Upper lobe of left lung (tissue), 6 donors: ENCODE data around the gene AGPAT4. TPM values are rescaled to one million over a fixed set of nuclear protein-coding genes. Genes with fewer than 3 reads are reported as not detected.

Experiments
- ATAC-seq, 2 donors: fragments of 200-7000 bp; cut with Tn5 transposase; one replicate each; pipeline ENCODE4 v1.9.1; 2022; ENCODE audit warnings: mild to moderate bottlenecking in 2 of 2, moderate library complexity in 2 of 2; ENCODE audit not compliant: low FRiP score in 2 of 2
- DNase-seq, 2 donors: peaks; one replicate each; pipeline ENCODE4 v3.0.0-alpha.2; 2019 to 2020
- H3K27ac ChIP-seq, 4 donors: fragments of 200-600 bp; sonication (generic); one replicate each; pipeline ENCODE4 v1.5.1; 2016 to 2019
- H3K27me3 ChIP-seq, 4 donors: fragments of 200-600 bp; sonication (generic); one replicate each; pipeline ENCODE4 v1.5.1; 2017 to 2019
- H3K36me3 ChIP-seq, 4 donors: fragments of 200-600 bp; sonication (generic); one replicate each; pipeline ENCODE4 v1.5.1; 2016 to 2019
- H3K4me1 ChIP-seq, 4 donors: fragments of 200-600 bp; sonication (generic); one replicate each; pipeline ENCODE4 v1.5.1; 2018 to 2019
- H3K4me3 ChIP-seq, 4 donors: fragments of 200-600 bp; sonication (generic); one replicate each; pipeline ENCODE4 v1.5.1; 2017 to 2019; ENCODE audit warnings: mild to moderate bottlenecking in 2 of 4, moderate library complexity in 1 of 4
- H3K9me3 ChIP-seq, 4 donors: fragments of 200-600 bp; sonication (generic); one replicate each; pipeline ENCODE4 v1.5.1; 2018 to 2019
- CTCF ChIP-seq, 6 experiments: fragments of 450-650 bp in 4 of 6; fragments of 200-600 bp in 2 of 6; sonication (generic) in 2 of 6; IDR thresholded peaks; one replicate each; pipeline ENCODE4 v1.5.1; 2016 to 2019; ENCODE audit warnings: antibody characterized with exemption in 6 of 6
- EP300 ChIP-seq, 4 donors: sonication (generic); formaldehyde crosslinking; IDR thresholded peaks; one replicate each; pipeline ENCODE4 v1.5.1; 2017; ENCODE audit warnings: antibody characterized with exemption in 4 of 4, control low read depth in 2 of 4
- POLR2A ChIP-seq, 4 donors: fragments of 450-650 bp; IDR thresholded peaks; one replicate each; pipeline ENCODE4 v1.5.1; 2016 to 2017; ENCODE audit warnings: antibody characterized with exemption in 4 of 4, mild to moderate bottlenecking in 2 of 4
- POLR2AphosphoS5 ChIP-seq, 2 donors: sonication (generic); formaldehyde crosslinking; IDR thresholded peaks; one replicate each; pipeline ENCODE4 v1.5.1; 2017; ENCODE audit warnings: antibody characterized with exemption in 2 of 2
- WGBS, 2 donors: methylation state at CpG; one replicate each; pipeline ENCODE4 v1.1.5; 2017 to 2018; 5-methylcytosine and 5-hydroxymethylcytosine counted together
- total RNA-seq, 6 donors: library from RNA; depleted of rRNA in 4 of 6; stranded (reverse); fragments of >200 nt in 4 of 6; gene quantifications; one replicate each; pipeline versions ENCODE4 v1.1.0 to v1.2.1, GENCODE V29; 2016 to 2021
- donor health status: DM: no; HTN: no; CAD: no; lungs with moderate emphysema.
- donor health status: DM: no; HTN: yes; CAD: no; lungs with severe emphysema.

Gene AGPAT4
- total RNA-seq, 6 donors from 2014 or later, result 7.0 to 26.3 (median 14.4) TPM

- 54 to 72% methylated on average over 6 to 8 of the region's 8 CpGs for WGBS, 2 donors
- DNase-seq, result no peak
- TF ChIP-seq POLR2A (IDR thresholded peaks at IDR 0.05), result no peak
- no peak for TF ChIP-seq EP300 (IDR thresholded peaks at IDR 0.05)
- TF ChIP-seq CTCF (IDR thresholded peaks at IDR 0.05), result no peak
- TF ChIP-seq POLR2AphosphoS5 (IDR thresholded peaks at IDR 0.05), result no peak
- H3K4me3 ChIP-seq, result no peak overlapping the region
- no peaks in the 10 kb centered on the region for H3K27me3 ChIP-seq
- ATAC-seq, result no peak
- H3K27ac ChIP-seq, result no peak overlapping the region
- no peaks in the 10 kb centered on the region for H3K36me3 ChIP-seq
- peaks cover 0 to 4% (median 0%) of the 10 kb centered on the region in 4 donors for H3K4me1 ChIP-seq
- no peaks in the 10 kb centered on the region for H3K9me3 ChIP-seq
These were observed 73.1 kb downstream of the AGPAT4 start for GRCh38 chr6:161200610-161201370.

GRCh38 chr6:161199850-161200249 lies 74.0 kb downstream of the AGPAT4 start:
- ATAC-seq (peak in 1 of 2 donors; percentile 48), DNase-seq (no peak)
- Histone ChIP-seq H3K4me3 (no peak overlapping the region), H3K27me3 (no peaks in the 10 kb centered on the region), H3K4me1 (peaks cover 0 to 4% (median 0%) of the 10 kb centered on the region in 4 donors), H3K27ac (peak overlapping the region in 1 of 4 donors; percentile 42), H3K36me3 (no peaks in the 10 kb centered on the region), H3K9me3 (no peaks in the 10 kb centered on the region)
- no peak for TF ChIP-seq EP300 (IDR thresholded peaks at IDR 0.05)
- TF ChIP-seq POLR2A (IDR thresholded peaks at IDR 0.05), result no peak
- TF ChIP-seq POLR2AphosphoS5 (IDR thresholded peaks at IDR 0.05), result no peak
- no peak for TF ChIP-seq CTCF (IDR thresholded peaks at IDR 0.05)
- 70 to 78% methylated on average over 4 of the region's 4 CpGs for WGBS, 2 donors

DNA sequence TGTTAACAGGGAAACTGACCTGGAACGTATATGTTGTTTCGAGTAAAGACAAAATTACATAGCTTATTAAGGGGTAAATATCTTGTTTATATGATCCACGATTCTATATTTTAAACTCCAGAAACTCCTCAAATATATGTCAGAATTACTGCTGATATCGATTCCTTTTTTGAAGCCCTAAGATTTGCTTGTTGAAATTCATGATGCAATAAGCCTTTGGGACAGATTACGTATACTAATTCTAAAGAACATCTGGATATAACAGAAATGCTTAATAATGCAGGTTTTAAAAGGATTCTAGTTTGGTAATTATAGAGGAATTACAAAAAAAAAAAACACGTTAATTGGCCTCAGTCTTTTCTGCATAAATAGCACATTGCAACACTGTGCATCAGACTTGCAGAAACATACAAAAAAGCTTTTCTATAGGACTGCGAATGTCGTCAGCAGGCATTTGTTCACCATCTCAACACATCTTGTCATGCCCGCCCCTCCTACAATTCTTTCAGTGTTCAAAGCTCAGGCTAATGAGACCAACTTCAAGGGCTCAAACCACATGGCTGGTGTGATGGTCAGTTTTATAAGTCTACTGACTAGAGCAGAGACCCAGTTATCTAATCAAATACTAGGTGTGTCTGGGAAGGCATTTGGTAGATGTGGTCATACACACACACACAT lies 74.9 kb downstream of the AGPAT4 start:
- Histone ChIP-seq H3K4me3 (no peak overlapping the region), H3K4me1 (peaks cover 0 to 4% (median 0%) of the 10 kb centered on the region in 4 donors), H3K9me3 (no peaks in the 10 kb centered on the region), H3K27me3 (no peaks in the 10 kb centered on the region), H3K27ac (no peak overlapping the region), H3K36me3 (no peaks in the 10 kb centered on the region)
- TF ChIP-seq POLR2A (IDR thresholded peaks at IDR 0.05) (no peak), CTCF (IDR thresholded peaks at IDR 0.05) (no peak), EP300 (IDR thresholded peaks at IDR 0.05) (no peak), POLR2AphosphoS5 (IDR thresholded peaks at IDR 0.05) (no peak)
- WGBS, 2 donors, result 91% methylated on average over 9 of the region's 9 CpGs
- ATAC-seq, result no peak
- no peak for DNase-seq

DNA sequence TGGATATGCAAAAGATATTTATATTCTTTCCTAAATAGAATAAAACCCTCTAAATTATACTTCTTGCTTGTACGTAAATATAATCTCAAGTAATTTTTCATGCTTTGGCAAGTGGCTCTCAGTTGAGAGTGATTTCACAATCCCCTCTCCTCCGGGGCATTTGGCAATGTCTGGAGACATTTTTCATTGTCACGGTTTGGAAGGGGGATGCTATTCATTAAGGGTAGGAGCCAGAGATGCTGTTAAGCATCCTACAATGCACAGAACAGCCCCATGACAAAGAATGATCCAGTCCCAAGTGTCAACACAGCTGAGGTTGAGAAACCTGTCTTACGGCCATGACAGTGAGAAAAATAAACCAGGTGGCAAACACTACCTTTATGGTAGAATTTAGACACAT lies 75.7 kb downstream of the AGPAT4 start:
- Histone ChIP-seq H3K27ac (no peak overlapping the region), H3K4me3 (no peak overlapping the region), H3K4me1 (peaks cover 0 to 4% (median 0%) of the 10 kb centered on the region in 4 donors), H3K9me3 (no peaks in the 10 kb centered on the region), H3K27me3 (no peaks in the 10 kb centered on the region), H3K36me3 (no peaks in the 10 kb centered on the region)
- WGBS, 2 donors, result 33 to 41% methylated on average over 4 of the region's 4 CpGs
- no peak for DNase-seq
- ATAC-seq, result no peak
- TF ChIP-seq POLR2A (IDR thresholded peaks at IDR 0.05), result no peak
- TF ChIP-seq CTCF (IDR thresholded peaks at IDR 0.05), result no peak
- no peak for TF ChIP-seq POLR2AphosphoS5 (IDR thresholded peaks at IDR 0.05)
- TF ChIP-seq EP300 (IDR thresholded peaks at IDR 0.05), result no peak
